HCT116 (cell line): ENCODE measurements around the gene GSTO2.

Experiments used
- CTCF ChIP-seq, 3 experiments: fragments of 200-600 bp in 1 of 3; sonication (generic) in 1 of 3; IDR thresholded peaks in 2 of 3; conservative IDR thresholded peaks in 1 of 3; 2 replicates each; pipeline ENCODE4 v1.5.1; 2012 to 2017; ENCODE audit warnings: low read depth in 2 of 3, low read length in 2 of 3, antibody characterized with exemption in 1 of 3, borderline replicate concordance in 1 of 3, control low read depth in 1 of 3, mild to moderate bottlenecking in 1 of 3, mixed read lengths in 1 of 3, mixed run types in 1 of 3, moderate library complexity in 1 of 3; ENCODE audit not compliant: insufficient read depth in 1 of 3
- ELF1 ChIP-seq: IDR thresholded peaks from 2 replicates; pipeline ENCODE4 v1.6.1; 2012; ENCODE audit warnings: low read depth, borderline replicate concordance
- JUND ChIP-seq: IDR thresholded peaks from 2 replicates; pipeline ENCODE4 v1.6.1; 2012
- MAX ChIP-seq: IDR thresholded peaks from 2 replicates; pipeline ENCODE4 v1.6.1; 2012
- POLR2A ChIP-seq: IDR thresholded peaks from 2 replicates; pipeline ENCODE4 v1.7.0; 2011; ENCODE audit warnings: borderline replicate concordance; ENCODE audit not compliant: insufficient read depth, insufficient read length; ENCODE audit errors: extremely low read depth
- REST ChIP-seq: IDR thresholded peaks from 2 replicates; pipeline ENCODE4 v1.6.1; 2012; ENCODE audit warnings: low read depth
- SIN3A ChIP-seq: IDR thresholded peaks from 2 replicates; pipeline ENCODE4 v1.6.1; 2012; ENCODE audit warnings: low read depth
- SRF ChIP-seq: IDR thresholded peaks from 2 replicates; pipeline ENCODE4 v1.6.1; 2012; ENCODE audit warnings: low read depth

- no peak for TF ChIP-seq MAX
- no peak for TF ChIP-seq POLR2A
- no peak for TF ChIP-seq CTCF (IDR thresholded peaks at IDR 0.05 in 2 of 3, conservative IDR thresholded peaks at IDR 0.05 in 1 of 3; ENCODE audit: borderline replicate concordance in 1 of 3, insufficient read depth in 1 of 3, low read depth in 2 of 3, low read length in 2 of 3)
- TF ChIP-seq SRF: no peak
- no peak for TF ChIP-seq JUND
- TF ChIP-seq SIN3A: no peak
- TF ChIP-seq REST: no peak
- TF ChIP-seq ELF1: no peak
These were observed 625 bp upstream of the GSTO2 start for GRCh38 chr10:104268405-104268712.
